T-cell (primary cell): ENCODE data around the gene PHF20. TPM values are rescaled to one million over a fixed set of nuclear protein-coding genes. Genes with fewer than 3 reads are reported as not detected.
"Not testable (repeated sequence)": the region's sequence is repeated elsewhere in the genome, so short reads cannot be mapped to it uniquely, and the experiment has no call there.

Source experiments
- ATAC-seq, 4 experiments: fragments of 200-7000 bp in 3 of 4; fragments of 150-1000 bp in 1 of 4; cut with Tn5 transposase; replicated peaks in 1 of 4; 1 replicate in 3 of 4; 2 replicates in 1 of 4; pipeline ENCODE4 v1.10.0; 2021; ENCODE audit warnings: moderate library complexity in 3 of 4, mild to moderate bottlenecking in 2 of 4, moderate number of reproducible peaks in 1 of 4
- CTCF ChIA-PET, 2 donors: fragments of 300-600 bp; sonication (Branson Sonifier 250); formaldehyde crosslinking; loops; one replicate each; lab custom pipeline; 2022; ENCODE audit warnings: antibody characterized with exemption in 2 of 2; lab: Charles Lee
- POLR2A ChIA-PET, 2 donors: fragments of 300-600 bp; sonication (Branson Sonifier 250); formaldehyde crosslinking; loops; one replicate each; lab custom pipeline; 2022; ENCODE audit warnings: antibody characterized with exemption in 2 of 2; lab: Charles Lee
- DNase-seq, 35 experiments: peaks; one replicate each; pipeline versions ENCODE4 v3.0.0 to v3.0.0-alpha.2; 2013 to 2023
- H3K27ac ChIP-seq: one replicate; pipeline ENCODE4 v1.5.1; 2013; ENCODE audit warnings: low read length
- H3K27me3 ChIP-seq, 2 experiments: replicated peaks in 1 of 2; 1 replicate in 1 of 2; 2 replicates in 1 of 2; pipeline versions ENCODE4 v1.6.1 to v1.7.0; 2013; ENCODE audit warnings: low read length in 1 of 2, mixed read lengths in 1 of 2; ENCODE audit not compliant: control insufficient read depth in 2 of 2, insufficient read depth in 2 of 2; ENCODE audit errors: extremely low read depth in 1 of 2
- H3K36me3 ChIP-seq, 2 donors: 1 replicate in 1 of 2; 2 replicates in 1 of 2; pipeline versions ENCODE4 v1.6.1 to v1.7.0; 2013; ENCODE audit warnings: low read length in 1 of 2; ENCODE audit not compliant: control insufficient read depth in 2 of 2, insufficient read depth in 1 of 2; ENCODE audit errors: extremely low read depth in 1 of 2
- H3K4me1 ChIP-seq, 2 experiments: 1 replicate in 1 of 2; 2 replicates in 1 of 2; pipeline versions ENCODE4 v1.6.1 to v1.7.0; 2013; ENCODE audit warnings: low read length in 2 of 2, mixed read lengths in 1 of 2; ENCODE audit not compliant: insufficient read depth in 2 of 2, control insufficient read depth in 1 of 2; ENCODE audit errors: extremely low read depth in 1 of 2
- H3K4me3 ChIP-seq, 2 donors: 1 replicate in 1 of 2; 2 replicates in 1 of 2; pipeline versions ENCODE4 v1.5.1 to v1.7.0; 2013; ENCODE audit warnings: mild to moderate bottlenecking in 2 of 2, low read length in 1 of 2, moderate library complexity in 1 of 2; ENCODE audit not compliant: control insufficient read depth in 1 of 2; ENCODE audit errors: extremely low read depth in 1 of 2
- H3K9me3 ChIP-seq: 2 replicates; pipeline ENCODE4 v1.7.0; 2013
- H3K27ac Mint-ChIP-seq, 2 donors: one replicate each; pipeline ENCODE4 v1.8.0; 2020 to 2021; ENCODE audit warnings: mild to moderate bottlenecking in 2 of 2, mixed read lengths in 2 of 2
- H3K27me3 Mint-ChIP-seq, 2 donors: one replicate each; pipeline ENCODE4 v1.8.0; 2021 to 2022; ENCODE audit warnings: mixed read lengths in 2 of 2
- H3K36me3 Mint-ChIP-seq: one replicate; pipeline ENCODE4 v1.8.0; 2021; ENCODE audit warnings: mixed read lengths
- H3K4me1 Mint-ChIP-seq, 3 donors: one replicate each; pipeline ENCODE4 v1.8.0; 2020 to 2022; ENCODE audit warnings: mixed read lengths in 3 of 3, mild to moderate bottlenecking in 1 of 3
- H3K4me3 Mint-ChIP-seq, 3 donors: one replicate each; pipeline ENCODE4 v1.8.0; 2020 to 2022; ENCODE audit warnings: mild to moderate bottlenecking in 3 of 3, mixed read lengths in 3 of 3, moderate library complexity in 3 of 3
- H3K9me3 Mint-ChIP-seq, 3 donors: one replicate each; pipeline ENCODE4 v1.8.0; 2020 to 2022; ENCODE audit warnings: mixed read lengths in 3 of 3
- WGBS: methylation state at CpG from one replicate; pipeline ENCODE4 v1.1.5; 2013; ENCODE audit warnings: missing lambda C conversion rate; ENCODE audit not compliant: insufficient coverage; 5-methylcytosine and 5-hydroxymethylcytosine counted together
- total RNA-seq, 35 experiments: library from RNA in 6 of 35; stranded (reverse) in 6 of 35; fragments of 120-200 nt in 1 of 35; gene quantifications; one replicate each; pipeline versions ENCODE4 v1.2.1 to v1.2.4 and lab custom pipeline; 2013 to 2026

Gene PHF20
- total RNA-seq, 5 donors from 2014 or later (not counting 1 experiment from before 2014, with no cell fraction given) = 67.8 to 174 (median 68.9) TPM

DNA sequence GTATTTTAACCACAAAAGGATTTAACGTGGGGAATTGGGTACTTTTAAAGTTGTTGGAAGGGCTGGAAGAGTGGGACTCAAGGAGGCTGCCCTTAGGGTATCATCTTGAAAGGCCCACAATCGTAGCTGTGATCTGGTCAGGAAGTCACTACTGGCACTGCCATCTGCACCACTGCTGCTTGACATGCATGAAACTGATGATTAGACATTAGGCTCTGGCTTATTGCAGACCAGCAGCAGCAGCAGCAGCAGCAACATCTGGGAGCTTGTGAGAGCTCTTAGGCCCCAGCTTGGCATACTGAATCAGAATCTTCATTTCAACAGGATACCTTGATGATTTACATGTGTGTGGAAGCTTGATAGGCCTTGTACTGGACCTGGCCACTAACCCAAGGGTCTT is 68.6 kb downstream of the PHF20 start:
- H3K9me3 ChIP-seq = peaks cover 2% of the 10 kb centered on the region
- no peak overlapping the region for H3K4me3 ChIP-seq
- peak in 1 of 35 experiments; percentile 21 for DNase-seq
- CTCF ChIA-PET = no interaction called here
- ATAC-seq = peak; percentile 37 to 57 (median 48)
- no peaks in the 10 kb centered on the region for H3K27me3 ChIP-seq
- Mint-ChIP-seq H3K27ac (peak overlapping the region; percentile 41 to 72), H3K4me3 (no peak overlapping the region), H3K9me3 (peaks cover 0 to 3% (median 0%) of the 10 kb centered on the region in 3 donors), H3K27me3 (no peaks in the 10 kb centered on the region), H3K4me1 (peaks cover 40 to 53% (median 43%) of the 10 kb centered on the region in 3 donors), H3K36me3 (peaks cover 28% of the 10 kb centered on the region)
- H3K36me3 ChIP-seq = peaks cover 1 to 27% of the 10 kb centered on the region in 2 donors
- 43% methylated on average over 2 of the region's 2 CpGs for WGBS
- peak overlapping the region; percentile 5 for H3K27ac ChIP-seq
- H3K4me1 ChIP-seq = peaks cover 5 to 17% of the 10 kb centered on the region in 2 experiments
- POLR2A ChIA-PET = no interaction called here

DNA sequence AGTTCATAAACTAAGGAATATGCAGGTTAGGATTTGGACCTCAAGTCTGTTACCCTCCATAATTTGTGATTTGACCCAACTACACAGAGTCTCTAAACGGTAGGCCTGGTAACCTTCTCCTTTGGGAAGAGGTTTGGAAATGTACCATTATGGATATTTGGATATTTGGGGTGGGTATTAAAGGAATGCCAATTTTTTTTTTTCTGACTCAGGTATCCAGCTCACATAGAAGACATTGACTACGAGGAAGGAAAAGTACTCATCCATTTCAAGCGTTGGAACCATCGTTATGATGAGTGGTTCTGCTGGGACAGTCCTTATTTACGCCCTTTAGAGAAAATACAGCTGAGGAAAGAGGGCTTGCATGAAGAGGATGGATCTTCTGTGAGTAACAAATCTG is 70.5 kb downstream of the PHF20 start:
- Mint-ChIP-seq H3K4me1 (peaks cover 36 to 50% (median 45%) of the 10 kb centered on the region in 3 donors), H3K4me3 (no peak overlapping the region), H3K9me3 (peaks cover 0 to 3% (median 0%) of the 10 kb centered on the region in 3 donors), H3K27ac (peak overlapping the region in 1 of 2 donors; percentile 15), H3K36me3 (peaks cover 36% of the 10 kb centered on the region), H3K27me3 (no peaks in the 10 kb centered on the region)
- Histone ChIP-seq H3K9me3 (peaks cover 2% of the 10 kb centered on the region), H3K27ac (no peak overlapping the region), H3K36me3 (peaks cover 8 to 43% of the 10 kb centered on the region in 2 donors), H3K4me1 (peaks cover 5 to 17% of the 10 kb centered on the region in 2 experiments), H3K4me3 (no peak overlapping the region), H3K27me3 (no peaks in the 10 kb centered on the region)
- 100% methylated on average over 4 of the region's 5 CpGs for WGBS
- ATAC-seq (no peak), DNase-seq (no peak)
- ChIA-PET POLR2A (no interaction called here), CTCF (no interaction called here)

DNA sequence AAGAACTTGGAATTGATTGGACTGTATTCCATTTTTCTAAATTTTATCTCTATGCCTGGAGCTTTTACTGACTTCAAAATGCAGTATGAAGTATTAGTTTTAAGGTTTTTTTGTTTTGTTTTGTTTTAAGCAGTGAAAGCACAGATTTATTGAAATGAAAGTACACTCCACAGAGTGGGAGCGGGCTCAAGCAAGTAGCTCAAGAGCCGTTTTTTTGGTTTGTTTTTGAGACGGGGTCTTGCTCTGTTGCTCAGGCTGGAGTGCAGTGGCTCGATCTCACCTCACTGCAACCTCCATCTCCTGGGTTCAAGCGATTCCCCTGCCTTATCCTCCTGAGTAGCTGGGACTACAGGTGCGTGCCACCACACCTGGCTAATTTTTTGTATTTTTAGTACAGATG is 72.1 kb downstream of the PHF20 start:
- not testable (repeated sequence) for H3K4me3 ChIP-seq, H3K4me3 Mint-ChIP-seq, H3K9me3 ChIP-seq, H3K27me3 ChIP-seq, DNase-seq, ATAC-seq, H3K27me3 Mint-ChIP-seq, H3K27ac Mint-ChIP-seq, H3K27ac ChIP-seq, H3K9me3 Mint-ChIP-seq
- ChIA-PET POLR2A (interaction anchor here (0.5 to 0.6 kb wide), 5 partner anchors 14 to 1447 kb away, joined by 3 to 14 read pairs (median 7); no protein-coding TSS in a partner anchor), CTCF (interaction anchor here (0.6 to 0.9 kb wide), 2 partner anchors 81 to 1318 kb away, joined by 4 to 6 read pairs; no protein-coding TSS in a partner anchor)
- H3K36me3 Mint-ChIP-seq = peaks cover 43% of the 10 kb centered on the region
- Histone ChIP-seq H3K36me3 (peaks cover 14 to 55% of the 10 kb centered on the region in 2 donors), H3K4me1 (peaks cover 5 to 15% of the 10 kb centered on the region in 2 experiments)
- WGBS = 100% methylated on average over 4 of the region's 6 CpGs
- peaks cover 29 to 42% (median 36%) of the 10 kb centered on the region in 3 donors for H3K4me1 Mint-ChIP-seq

DNA sequence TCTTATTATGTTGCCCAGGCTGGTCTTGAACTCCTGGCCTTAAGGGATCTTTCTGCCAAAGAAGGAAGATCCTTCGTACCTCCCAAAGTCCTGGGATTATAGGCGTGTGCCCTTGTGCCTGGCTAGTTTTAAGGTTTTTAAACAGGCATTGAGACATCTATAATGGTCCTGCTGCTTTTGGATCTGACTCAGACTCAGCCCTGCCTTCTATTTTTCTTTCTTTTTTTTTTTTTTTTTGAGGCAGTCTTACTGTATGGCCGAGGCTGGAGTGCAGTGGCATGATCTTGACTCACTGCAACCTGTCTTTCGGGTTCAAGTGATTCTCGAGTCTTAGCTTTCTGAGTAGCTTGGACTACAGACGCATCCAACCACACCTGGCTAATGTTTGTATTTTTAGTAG is 73.7 kb downstream of the PHF20 start:
- peaks cover 2% of the 10 kb centered on the region for H3K9me3 ChIP-seq
- H3K4me1 ChIP-seq = peaks cover 0 to 13% of the 10 kb centered on the region in 2 experiments
- H3K4me3 Mint-ChIP-seq = no peak overlapping the region
- H3K27ac Mint-ChIP-seq = no peak overlapping the region
- no peak for ATAC-seq
- POLR2A ChIA-PET = no interaction called here
- 100% methylated on average over 2 of the region's 6 CpGs for WGBS
- peaks cover 0 to 3% (median 0%) of the 10 kb centered on the region in 3 donors for H3K9me3 Mint-ChIP-seq
- no peak for DNase-seq
- CTCF ChIA-PET = interaction anchor here in 1 of 2 donors (0.7 kb wide), 1 partner anchor 16 kb away, joined by 6 read pairs; no protein-coding TSS in a partner anchor
- peaks cover 14 to 66% of the 10 kb centered on the region in 2 donors for H3K36me3 ChIP-seq
- no peaks in the 10 kb centered on the region for H3K27me3 ChIP-seq
- no peak overlapping the region for H3K4me3 ChIP-seq
- no peak overlapping the region for H3K27ac ChIP-seq
- H3K4me1 Mint-ChIP-seq = peaks cover 23 to 37% (median 31%) of the 10 kb centered on the region in 3 donors
- H3K36me3 Mint-ChIP-seq = peaks cover 54% of the 10 kb centered on the region
- H3K27me3 Mint-ChIP-seq = no peaks in the 10 kb centered on the region

DNA sequence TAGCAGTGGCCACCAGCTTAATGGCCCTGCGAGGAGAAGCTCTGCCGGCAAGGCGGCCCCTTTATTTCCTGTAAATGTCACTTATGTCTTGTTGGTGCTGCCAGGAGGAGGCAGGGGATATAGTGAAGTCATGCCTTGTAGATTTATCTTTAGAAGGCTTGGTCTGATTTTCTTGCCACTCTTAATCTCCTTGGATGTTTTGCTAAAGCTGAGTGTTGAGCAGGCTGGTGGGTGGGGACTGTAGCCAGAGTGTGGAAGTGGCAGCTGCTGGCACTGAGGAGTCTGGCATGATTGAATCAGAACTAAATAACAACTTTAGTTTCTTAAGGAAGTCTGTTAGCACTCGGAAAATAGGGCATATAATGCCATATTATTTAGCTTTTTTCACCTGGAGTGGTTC is 77.9 kb downstream of the PHF20 start:
- no peaks in the 10 kb centered on the region for H3K9me3 ChIP-seq
- peaks cover 49% of the 10 kb centered on the region for H3K36me3 Mint-ChIP-seq
- H3K36me3 ChIP-seq = peaks cover 16 to 71% of the 10 kb centered on the region in 2 donors
- DNase-seq = no peak
- ChIA-PET CTCF (interaction anchor here in 1 of 2 donors (0.6 kb wide), 1 partner anchor 43 kb away, joined by 4 read pairs; no protein-coding TSS in a partner anchor), POLR2A (interaction anchor here in 1 of 2 donors (0.6 kb wide), 6 partner anchors 7 to 383 kb away, joined by 3 to 11 read pairs (median 6); no protein-coding TSS in a partner anchor)
- peak overlapping the region in 1 of 2 donors; percentile 17 for H3K27ac Mint-ChIP-seq
- no peaks in the 10 kb centered on the region for H3K27me3 Mint-ChIP-seq
- ATAC-seq = no peak
- H3K27ac ChIP-seq = no peak overlapping the region
- no peak overlapping the region for H3K4me3 Mint-ChIP-seq
- no peaks in the 10 kb centered on the region for H3K27me3 ChIP-seq
- H3K4me1 Mint-ChIP-seq = peaks cover 20 to 36% (median 34%) of the 10 kb centered on the region in 3 donors
- H3K4me1 ChIP-seq = peaks cover 0 to 4% of the 10 kb centered on the region in 2 experiments
- no peaks in the 10 kb centered on the region for H3K9me3 Mint-ChIP-seq
- 81% methylated on average over 4 of the region's 4 CpGs for WGBS
- H3K4me3 ChIP-seq = no peak overlapping the region

DNA sequence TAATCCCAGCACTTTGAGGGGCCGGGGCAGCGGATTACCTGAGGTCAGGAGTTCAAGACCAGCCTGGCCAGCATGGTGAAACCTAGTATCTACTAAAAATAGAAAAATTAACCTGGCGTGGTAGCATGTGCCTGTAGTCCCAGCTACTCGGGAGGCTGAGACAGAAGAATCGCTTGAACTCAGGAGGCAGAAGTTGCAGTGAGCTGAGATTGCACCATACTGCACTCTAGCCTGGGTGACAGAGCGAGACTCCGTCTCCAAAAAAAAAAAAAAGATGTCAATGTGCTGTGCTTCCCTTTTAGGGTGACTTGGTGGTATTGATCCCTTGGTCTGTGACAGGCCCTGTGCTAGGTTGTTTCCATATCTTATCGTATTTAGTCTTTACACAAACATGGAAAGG is 79.8 kb downstream of the PHF20 start:
- H3K4me3 ChIP-seq, H3K27me3 Mint-ChIP-seq, H3K27me3 ChIP-seq, H3K27ac Mint-ChIP-seq, H3K4me3 Mint-ChIP-seq, H3K9me3 ChIP-seq, ATAC-seq, H3K9me3 Mint-ChIP-seq, H3K27ac ChIP-seq, H3K4me1 ChIP-seq, DNase-seq, POLR2A ChIA-PET: not testable (repeated sequence)
- H3K4me1 Mint-ChIP-seq = peaks cover 32 to 44% (median 40%) of the 10 kb centered on the region in 3 donors
- H3K36me3 Mint-ChIP-seq = peaks cover 56% of the 10 kb centered on the region
- H3K36me3 ChIP-seq = peaks cover 8 to 64% of the 10 kb centered on the region in 2 donors
- CTCF ChIA-PET = interaction anchor here in 1 of 2 donors (0.6 kb wide), 1 partner anchor 33 kb away, joined by 4 read pairs; no protein-coding TSS in a partner anchor
- 96% methylated on average over 7 of the region's 8 CpGs for WGBS
